H1 (cell line): ENCODE measurements around the gene SLC2A8. TPM values are rescaled to one million over a fixed set of nuclear protein-coding genes. Genes with fewer than 3 reads are reported as not detected.

Experiments used
- CTCF ChIA-PET: fragments of 300-600 bp; sonication (Branson Sonifier 250); formaldehyde crosslinking; loops from one replicate; lab custom pipeline; 2021; ENCODE audit not compliant: partially characterized antibody; lab: Charles Lee
- POLR2A ChIA-PET: fragments of 300-600 bp; sonication (Branson Sonifier 250); formaldehyde crosslinking; loops from one replicate; lab custom pipeline; 2021; ENCODE audit warnings: inconsistent platforms; ENCODE audit not compliant: partially characterized antibody; lab: Charles Lee
- DNase-seq, 2 experiments: peaks; one replicate each; pipeline versions ENCODE4 v3.0.0 to v3.0.0-alpha.2; 2010 to 2022; ENCODE audit warnings: low spot score in 2 of 2, low read depth in 1 of 2, mixed read lengths in 1 of 2
- FAIRE-seq: peaks from 2 replicates; lab custom pipeline; 2011; peaks lifted over from hg19 to GRCh38; lab: Jason Lieb, UNC
- H2AFZ ChIP-seq: 2 replicates; pipeline ENCODE4 v1.8.1; 2012; ENCODE audit warnings: low read length, inconsistent platforms
- H2AK5ac ChIP-seq: 2 replicates; pipeline ENCODE4 v1.6.1; 2013; ENCODE audit warnings: low read depth, low read length
- H2BK120ac ChIP-seq: replicated peaks from 2 replicates; pipeline ENCODE3; 2013; ENCODE audit warnings: low read depth, low read length, inconsistent platforms
- H2BK12ac ChIP-seq: 2 replicates; pipeline ENCODE4 v1.6.1; 2013; ENCODE audit warnings: low read depth, low read length
- H2BK15ac ChIP-seq: 2 replicates; pipeline ENCODE4 v1.6.1; 2013; ENCODE audit warnings: low read length
- H2BK20ac ChIP-seq: 2 replicates; pipeline ENCODE4 v1.6.1; 2013; ENCODE audit warnings: low read length
- H2BK5ac ChIP-seq: 2 replicates; pipeline ENCODE4 v1.6.1; 2013; ENCODE audit warnings: low read depth, low read length
- H3K14ac ChIP-seq: 2 replicates; pipeline ENCODE4 v1.6.1; 2013; ENCODE audit warnings: inconsistent platforms; ENCODE audit not compliant: insufficient read length
- H3K18ac ChIP-seq: 2 replicates; pipeline ENCODE4 v1.6.1; 2013; ENCODE audit warnings: low read length; ENCODE audit errors: extremely low read depth
- H3K23ac ChIP-seq: 2 replicates; pipeline ENCODE4 v1.6.1; 2013; ENCODE audit warnings: inconsistent platforms; ENCODE audit not compliant: insufficient read length
- H3K23me2 ChIP-seq: 2 replicates; pipeline ENCODE4 v1.6.1; 2013; ENCODE audit warnings: low read depth, low read length
- H3K27ac ChIP-seq: 2 replicates; pipeline ENCODE4 v1.6.1; 2011; ENCODE audit warnings: low read depth, low read length, inconsistent platforms
- H3K27me3 ChIP-seq, 4 experiments: replicated peaks in 1 of 4; 1 replicate in 1 of 4; 2 replicates in 3 of 4; pipeline versions ENCODE4 v1.6.1 to v1.8.1; 2011 to 2013; ENCODE audit warnings: low read length in 3 of 4, mild to moderate bottlenecking in 3 of 4, inconsistent platforms in 2 of 4, mixed read lengths in 2 of 4, moderate library complexity in 1 of 4; ENCODE audit not compliant: control insufficient read depth in 3 of 4, insufficient read depth in 3 of 4; ENCODE audit errors: extremely low read depth in 1 of 4
- H3K36me3 ChIP-seq, 4 experiments: 2 replicates each; pipeline versions ENCODE4 v1.6.1 to v1.8.1; 2011 to 2013; ENCODE audit warnings: mild to moderate bottlenecking in 4 of 4, low read length in 3 of 4, moderate library complexity in 2 of 4, control low read depth in 1 of 4, inconsistent platforms in 1 of 4; ENCODE audit not compliant: insufficient read depth in 4 of 4, control insufficient read depth in 2 of 4
- H3K4ac ChIP-seq: replicated peaks from 2 replicates; pipeline ENCODE3; 2013; ENCODE audit warnings: low read length, low read depth, mixed read lengths, inconsistent platforms; ENCODE audit not compliant: insufficient read length
- H3K4me1 ChIP-seq, 4 experiments: replicated peaks in 1 of 4; 1 replicate in 1 of 4; 2 replicates in 3 of 4; pipeline versions ENCODE4 v1.6.1 to v1.8.1; 2011 to 2013; ENCODE audit warnings: low read length in 3 of 4, inconsistent platforms in 2 of 4, mixed read lengths in 1 of 4; ENCODE audit not compliant: insufficient read depth in 4 of 4, control insufficient read depth in 3 of 4
- H3K4me2 ChIP-seq, 2 experiments: 2 replicates each; pipeline versions ENCODE4 v1.6.1 to v1.8.1; 2011 to 2013; ENCODE audit warnings: low read depth in 2 of 2, low read length in 2 of 2, control low read depth in 1 of 2, inconsistent platforms in 1 of 2, mild to moderate bottlenecking in 1 of 2; ENCODE audit not compliant: insufficient read depth in 1 of 2
- H3K4me3 ChIP-seq, 4 experiments: fragments of 200-600, 300-600 bp in 1 of 4; sonication (generic), shearing (Covaris generic), sonication (Bioruptor Twin) in 1 of 4; 2 replicates each; pipeline versions ENCODE4 v1.5.1 to v1.8.1; 2011 to 2016; ENCODE audit warnings: low read length in 4 of 4, low read depth in 3 of 4, control low read depth in 2 of 4, inconsistent platforms in 2 of 4, mild to moderate bottlenecking in 2 of 4, mixed read lengths in 1 of 4, moderate library complexity in 1 of 4; ENCODE audit not compliant: insufficient read depth in 2 of 4; ENCODE audit errors: extremely low read depth in 1 of 4
- H3K56ac ChIP-seq: replicated peaks from 2 replicates; pipeline ENCODE3; 2013; ENCODE audit warnings: low read depth, mild to moderate bottlenecking, mixed read lengths, low read length, inconsistent platforms; ENCODE audit not compliant: insufficient read length
- H3K79me1 ChIP-seq: 2 replicates; pipeline ENCODE4 v1.6.1; 2013; ENCODE audit warnings: low read depth, low read length, control low read depth
- H3K79me2 ChIP-seq, 2 experiments: 2 replicates each; pipeline versions ENCODE4 v1.6.1 to v1.8.1; 2012 to 2013; ENCODE audit warnings: low read length in 2 of 2, mild to moderate bottlenecking in 2 of 2, inconsistent platforms in 1 of 2; ENCODE audit not compliant: insufficient read depth in 2 of 2, control insufficient read depth in 1 of 2
- H3K9ac ChIP-seq, 4 experiments: replicated peaks in 1 of 4; 1 replicate in 1 of 4; 2 replicates in 3 of 4; pipeline versions ENCODE4 v1.6.1 to v1.8.1; 2011 to 2013; ENCODE audit warnings: low read depth in 3 of 4, low read length in 3 of 4, control low read depth in 2 of 4, mild to moderate bottlenecking in 2 of 4, moderate library complexity in 2 of 4, inconsistent platforms in 1 of 4; ENCODE audit errors: extremely low read depth in 1 of 4
- H3K9me3 ChIP-seq, 2 experiments: 2 replicates each; pipeline versions ENCODE4 v1.6.1 to v1.8.1; 2012 to 2013; ENCODE audit warnings: mild to moderate bottlenecking in 2 of 2, moderate library complexity in 2 of 2, control low read depth in 1 of 2, inconsistent platforms in 1 of 2, low read depth in 1 of 2, low read length in 1 of 2, mixed read lengths in 1 of 2; ENCODE audit not compliant: insufficient read depth in 2 of 2
- H4K20me1 ChIP-seq, 2 experiments: replicated peaks in 1 of 2; 2 replicates each; pipeline versions ENCODE3 to v1.8.1; 2011 to 2013; ENCODE audit warnings: inconsistent platforms in 2 of 2, low read length in 2 of 2, mild to moderate bottlenecking in 1 of 2; ENCODE audit not compliant: insufficient read depth in 2 of 2, control insufficient read depth in 1 of 2
- H4K5ac ChIP-seq: 2 replicates; pipeline ENCODE4 v1.6.1; 2013; ENCODE audit warnings: low read length, low read depth, mixed read lengths, inconsistent platforms; ENCODE audit not compliant: insufficient read length
- H4K8ac ChIP-seq: 2 replicates; pipeline ENCODE4 v1.8.0; 2013; ENCODE audit warnings: mild to moderate bottlenecking, moderate library complexity, low read length, inconsistent platforms; ENCODE audit not compliant: insufficient read depth; ENCODE audit errors: extremely low read depth
- H4K91ac ChIP-seq: replicated peaks from 2 replicates; pipeline ENCODE3; 2013; ENCODE audit warnings: low read length, mixed read lengths, inconsistent platforms; ENCODE audit not compliant: insufficient read length
- CREB1 ChIP-seq: IDR thresholded peaks from 2 replicates; pipeline ENCODE4 v1.6.1; 2012; ENCODE audit warnings: inconsistent platforms
- CTBP2 ChIP-seq: IDR thresholded peaks from 2 replicates; pipeline ENCODE4 v1.7.0; 2011; ENCODE audit warnings: borderline replicate concordance, mild to moderate bottlenecking, moderate library complexity, mixed read lengths, low read length; ENCODE audit not compliant: insufficient read depth, insufficient read length
- EGR1 ChIP-seq: IDR thresholded peaks from 2 replicates; pipeline ENCODE4 v1.6.1; 2011; ENCODE audit warnings: low read depth, low read length, borderline replicate concordance
- HDAC2 ChIP-seq, 2 experiments: fragments of 300-600 bp in 1 of 2; sonication (generic) in 1 of 2; IDR thresholded peaks; 2 replicates each; pipeline ENCODE4 v1.6.1; 2011 to 2012; ENCODE audit warnings: low read depth in 2 of 2, low read length in 2 of 2, mild to moderate bottlenecking in 2 of 2, moderate library complexity in 2 of 2, borderline replicate concordance in 1 of 2, inconsistent platforms in 1 of 2
- PHF8 ChIP-seq: fragments of 200-600 bp; sonication (generic); conservative IDR thresholded peaks from 2 replicates; pipeline ENCODE4 v1.7.1; 2012; ENCODE audit warnings: low read depth, mild to moderate bottlenecking, inconsistent platforms, low read length, moderate library complexity
- POLR2AphosphoS5 ChIP-seq: IDR thresholded peaks from 2 replicates; pipeline ENCODE4 v1.6.1; 2011; ENCODE audit warnings: low read depth, low read length
- RAD21 ChIP-seq, 2 experiments: IDR thresholded peaks in 1 of 2; conservative IDR thresholded peaks in 1 of 2; 2 replicates each; pipeline ENCODE4 v1.6.1; 2011; ENCODE audit warnings: low read depth in 2 of 2, low read length in 2 of 2, improper control_type of control experiment in 1 of 2, inconsistent platforms in 1 of 2, mild to moderate bottlenecking in 1 of 2, moderate library complexity in 1 of 2
- SP4 ChIP-seq: IDR thresholded peaks from 2 replicates; pipeline ENCODE4 v1.6.1; 2012; ENCODE audit warnings: low read length, inconsistent platforms
- SRF ChIP-seq: IDR thresholded peaks from 2 replicates; pipeline ENCODE4 v1.6.1; 2011; ENCODE audit warnings: mild to moderate bottlenecking, low read depth, low read length, moderate library complexity
- YY1 ChIP-seq: IDR thresholded peaks from 2 replicates; pipeline ENCODE4 v1.6.1; 2011; ENCODE audit warnings: low read depth, mild to moderate bottlenecking, low read length
- WGBS, 2 experiments: shearing (Covaris generic) in 1 of 2; methylation state at CpG; one replicate each; pipeline versions ENCODE4 v1.1.6 to v1.1.7; 2013 to 2015; ENCODE audit warnings: low lambda C conversion rate in 2 of 2, mixed read lengths in 2 of 2, inconsistent platforms in 1 of 2, low coverage in 1 of 2, missing lambda C conversion rate in 1 of 2; ENCODE audit not compliant: insufficient replicate concordance in 2 of 2, insufficient coverage in 1 of 2, insufficient read length in 1 of 2; ENCODE audit errors: extremely low coverage in 1 of 2, missing lambda C conversion rate in 1 of 2; 5-methylcytosine and 5-hydroxymethylcytosine counted together
- polyA plus RNA-seq, 7 experiments: library from polyadenylated mRNA; depleted of rRNA in 3 of 7; stranded (reverse) in 5 of 7; unstranded in 2 of 7; fragments of >200 nt in 5 of 7; fragments of 200-250 nt in 2 of 7; gene quantifications; 1 replicate in 5 of 7; 2 replicates in 1 of 7; 4 replicates in 1 of 7; pipeline versions ENCODE4 v1.2.1 to v1.2.3, GENCODE V29; 2011 to 2013; ENCODE audit warnings: missing spikeins in 2 of 7, mixed read lengths in 2 of 7
- total RNA-seq: library from RNA; stranded (reverse); fragmentation: NEBNext Ultra II Directional; extraction: Animal tissue kit (Norgen Biotek cat#: 25700); gene quantifications from 2 replicates; pipeline ENCODE4 v1.2.1, GENCODE V29; 2021
- TF ChIP-seq, protein P1 (sequence below): IDR thresholded peaks from 2 replicates; pipeline ENCODE4 v1.6.1; 2011; ENCODE audit warnings: low read length, improper control_type of control experiment

SLC2A8 gene
- total and polyA plus RNA-seq, 2 of the 8 experiments (the other 6 are each of a cell fraction or from before 2014, with no cell fraction given), result 24.6 to 36.4 TPM

- Histone ChIP-seq H3K14ac (no peak overlapping the region), H2BK5ac (no peak overlapping the region), H4K5ac (no peak overlapping the region), H4K91ac (no peak overlapping the region), H2AK5ac (no peak overlapping the region), H3K4me1 (peaks cover 0 to 2% (median 0%) of the 10 kb centered on the region in 4 experiments; a peak in 4 of 7 replicates), H3K4ac (no peak overlapping the region), H4K20me1 (no peaks in the 10 kb centered on the region), H2BK120ac (no peak overlapping the region), H3K4me2 (no peak overlapping the region), H3K27me3 (no peaks in the 10 kb centered on the region), H3K79me1 (no peaks in the 10 kb centered on the region), H3K9ac (no peak overlapping the region), H3K18ac (no peak overlapping the region), H3K56ac (no peak overlapping the region), H3K9me3 (no peaks in the 10 kb centered on the region), H2BK12ac (no peak overlapping the region), H3K36me3 (no peaks in the 10 kb centered on the region), H3K4me3 (no peak overlapping the region), H2AFZ (no peak overlapping the region), H2BK20ac (no peak overlapping the region), H3K27ac (no peak overlapping the region), H3K79me2 (no peaks in the 10 kb centered on the region), H2BK15ac (no peak overlapping the region), H3K23ac (no peak overlapping the region), H3K23me2 (no peaks in the 10 kb centered on the region), H4K8ac (no peak overlapping the region)
- no peak for TF ChIP-seq SRF
- no peak for TF ChIP-seq CTBP2
- no peak for TF ChIP-seq EGR1
- no peak for TF ChIP-seq HDAC2 (IDR thresholded peaks at IDR 0.05; ENCODE audit: borderline replicate concordance in 1 of 2, low read depth in 2 of 2, low read length in 2 of 2)
- TF ChIP-seq YY1, result no peak
- TF ChIP-seq, protein P1, sequence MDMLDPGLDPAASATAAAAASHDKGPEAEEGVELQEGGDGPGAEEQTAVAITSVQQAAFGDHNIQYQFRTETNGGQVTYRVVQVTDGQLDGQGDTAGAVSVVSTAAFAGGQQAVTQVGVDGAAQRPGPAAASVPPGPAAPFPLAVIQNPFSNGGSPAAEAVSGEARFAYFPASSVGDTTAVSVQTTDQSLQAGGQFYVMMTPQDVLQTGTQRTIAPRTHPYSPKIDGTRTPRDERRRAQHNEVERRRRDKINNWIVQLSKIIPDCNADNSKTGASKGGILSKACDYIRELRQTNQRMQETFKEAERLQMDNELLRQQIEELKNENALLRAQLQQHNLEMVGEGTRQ, result no peak
- TF ChIP-seq POLR2AphosphoS5, result no peak
- no peak for TF ChIP-seq PHF8
- no peak for TF ChIP-seq RAD21 (IDR thresholded peaks at IDR 0.05 in 1 of 2, conservative IDR thresholded peaks at IDR 0.05 in 1 of 2; ENCODE audit: low read depth in 2 of 2, low read length in 2 of 2)
- no peak for TF ChIP-seq SP4
- TF ChIP-seq CREB1, result no peak
- no peak for DNase-seq
- POLR2A ChIA-PET, result no interaction called here
- WGBS, 2 experiments, result 90 to 100% methylated on average over 1 to 7 of the region's 7 CpGs
- no peak for FAIRE-seq
- CTCF ChIA-PET, result interaction anchor here (1.0 to 2.8 kb wide), 2 partner anchors 19 to 26 kb away, joined by 3 to 9 read pairs; no protein-coding TSS in a partner anchor
These were observed 30.4 kb upstream of the SLC2A8 start for GRCh38 chr9:127366594-127366993.
